DMS53 treated with DMSO at 0.1 percent for 48 hours (cell line): ENCODE data around the gene SULT1A3.
A peak's percentile ranks its signal among the peaks of the same experiment; 100 is the strongest.
"Not testable (repeated sequence)": the region's sequence is repeated elsewhere in the genome, so short reads cannot be mapped to it uniquely, and the experiment has no call there.

Experiments
- DNase-seq: peaks from one replicate; lab custom pipeline; 2025; ENCODE audit not compliant: unreplicated experiment; lab: John Stamatoyannopoulos, UW

SULT1A3 gene

DNA sequence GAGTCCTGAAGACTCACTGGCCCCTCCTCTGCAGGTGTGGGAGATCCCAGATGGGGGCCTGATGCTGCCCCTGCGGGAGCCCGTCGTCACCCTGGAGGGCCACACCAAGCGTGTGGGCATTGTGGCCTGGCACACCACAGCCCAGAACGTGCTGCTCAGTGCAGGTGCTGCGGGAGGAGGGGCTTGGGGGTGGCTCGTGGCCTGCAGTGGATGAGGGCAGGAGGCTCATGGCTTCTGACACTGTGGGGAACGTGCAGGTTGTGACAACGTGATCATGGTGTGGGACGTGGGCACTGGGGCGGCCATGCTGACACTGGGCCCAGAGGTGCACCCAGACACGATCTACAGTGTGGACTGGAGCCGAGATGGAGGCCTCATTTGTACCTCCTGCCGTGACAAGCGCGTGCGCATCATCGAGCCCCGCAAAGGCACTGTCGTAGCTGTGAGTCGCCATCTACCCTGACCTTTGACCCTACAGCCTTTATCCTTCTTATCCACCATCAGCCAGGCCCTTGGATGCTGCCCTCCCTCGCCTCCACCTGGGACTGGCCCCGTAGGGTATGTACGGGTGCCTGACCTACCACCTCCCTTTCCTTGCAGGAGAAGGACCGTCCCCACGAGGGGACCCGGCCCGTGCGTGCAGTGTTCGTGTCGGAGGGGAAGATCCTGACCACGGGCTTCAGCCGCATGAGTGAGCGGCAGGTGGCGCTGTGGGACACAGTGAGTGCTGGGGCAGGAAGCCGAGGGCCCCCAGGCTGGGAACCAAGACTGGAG lies 12.1 kb upstream of the SULT1A3 start:
- peak; percentile 4 for DNase-seq

DNA sequence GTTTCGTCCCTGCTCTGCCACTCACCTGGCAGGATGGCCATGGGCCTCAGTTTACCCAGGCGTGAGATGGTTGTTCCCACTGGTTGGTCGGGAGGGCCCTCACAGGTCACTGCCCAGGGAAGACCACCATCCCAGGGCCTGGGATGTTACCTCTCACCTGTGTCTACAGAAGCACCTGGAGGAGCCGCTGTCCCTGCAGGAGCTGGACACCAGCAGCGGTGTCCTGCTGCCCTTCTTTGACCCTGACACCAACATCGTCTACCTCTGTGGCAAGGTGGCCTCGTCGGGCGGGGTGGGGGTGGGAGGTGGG lies 11.5 kb upstream of the SULT1A3 start:
- DNase-seq, result no peak

DNA sequence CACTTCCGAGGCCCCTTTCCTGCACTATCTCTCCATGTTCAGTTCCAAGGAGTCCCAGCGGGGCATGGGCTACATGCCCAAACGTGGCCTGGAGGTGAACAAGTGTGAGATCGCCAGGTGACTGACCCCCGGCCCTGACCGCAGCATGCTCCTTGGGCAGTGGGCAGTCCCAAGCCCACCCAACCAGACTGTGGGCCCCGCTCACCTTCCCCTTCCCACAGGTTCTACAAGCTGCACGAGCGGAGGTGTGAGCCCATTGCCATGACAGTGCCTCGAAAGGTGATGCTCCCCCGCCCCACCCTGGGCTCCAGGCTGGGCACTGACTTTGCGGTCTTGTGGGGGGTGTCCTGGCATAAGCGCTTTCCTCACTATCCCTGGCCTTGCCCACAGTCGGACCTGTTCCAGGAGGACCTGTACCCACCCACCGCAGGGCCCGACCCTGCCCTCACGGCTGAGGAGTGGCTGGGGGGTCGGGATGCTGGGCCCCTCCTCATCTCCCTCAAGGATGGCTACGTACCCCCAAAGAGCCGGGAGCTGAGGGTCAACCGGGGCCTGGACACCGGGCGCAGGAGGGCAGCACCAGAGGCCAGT lies 11.0 kb upstream of the SULT1A3 start:
- DNase-seq, result no peak

DNA sequence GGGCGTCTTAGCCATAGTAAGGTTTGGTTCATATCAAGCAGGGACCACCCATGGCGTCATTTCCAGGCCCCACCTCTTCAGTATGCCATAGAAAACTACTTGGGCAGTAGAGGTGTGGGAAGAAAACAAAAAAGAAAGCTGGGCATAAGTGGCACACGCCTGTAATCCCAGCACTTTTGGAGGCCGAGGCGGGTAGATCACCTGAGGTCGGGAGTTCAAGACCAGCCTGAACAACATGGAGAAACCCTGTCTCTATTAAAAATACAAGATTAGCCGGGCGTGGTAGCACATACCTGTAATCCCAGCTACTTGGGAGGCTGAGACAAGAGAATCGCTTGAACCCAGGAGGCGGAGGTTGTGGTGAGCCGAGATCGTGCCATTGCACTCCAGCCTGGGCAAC lies 7.9 kb upstream of the SULT1A3 start:
- DNase-seq, result not testable (repeated sequence)

DNA sequence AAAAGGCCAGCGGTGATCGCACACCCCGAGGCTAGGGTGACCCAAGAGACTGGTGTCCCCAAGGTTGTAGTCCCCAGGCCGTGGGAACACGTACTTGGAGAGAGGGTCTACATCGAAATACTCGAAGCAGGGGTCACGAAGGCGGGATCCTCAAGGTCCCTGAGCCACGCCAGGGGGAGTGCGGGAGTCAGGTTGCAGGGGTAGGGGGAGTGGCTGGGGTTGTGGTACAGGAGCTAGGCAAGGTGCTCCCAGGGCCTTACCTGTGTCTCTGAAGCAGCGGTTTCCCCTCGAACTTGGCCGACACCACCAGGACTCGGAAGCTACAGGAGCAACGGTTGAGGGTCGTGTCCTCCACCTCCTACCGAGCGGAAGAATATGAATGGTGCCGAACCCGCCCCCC lies 6.0 kb upstream of the SULT1A3 start:
- DNase-seq, result not testable (repeated sequence)

DNA sequence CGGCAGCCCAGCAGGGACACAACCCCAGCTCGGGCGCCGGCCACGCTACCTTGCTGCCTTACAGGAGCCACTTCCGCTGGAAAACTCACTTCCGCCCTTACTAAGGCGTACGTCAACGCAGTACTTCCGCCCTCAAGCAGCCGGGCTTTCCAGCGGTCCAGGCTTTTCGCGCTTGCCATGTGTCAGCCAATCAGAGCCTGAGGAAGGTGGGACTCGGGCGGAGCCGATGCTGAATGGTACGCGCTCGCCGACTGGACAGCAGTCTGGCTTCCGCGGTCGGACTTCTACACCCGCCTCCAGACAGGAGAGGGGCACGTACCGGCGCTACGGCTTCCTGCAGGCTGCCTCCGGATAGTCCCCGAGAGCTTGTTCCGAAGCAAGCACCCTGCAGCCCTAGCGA lies 5.4 kb upstream of the SULT1A3 start, which contains the start of the genes BOLA2B and SLX1A:
Gene BOLA2B (minus strand): TSS at position 52 of the 400 bp plus-strand sequence. CDS start 71 bp downstream, outside the sequence.
Gene SLX1A (plus strand): TSS at position 261 of the 400 bp plus-strand sequence. CDS start 210 bp downstream, outside the sequence.
- DNase-seq, result not testable (repeated sequence)

DNA sequence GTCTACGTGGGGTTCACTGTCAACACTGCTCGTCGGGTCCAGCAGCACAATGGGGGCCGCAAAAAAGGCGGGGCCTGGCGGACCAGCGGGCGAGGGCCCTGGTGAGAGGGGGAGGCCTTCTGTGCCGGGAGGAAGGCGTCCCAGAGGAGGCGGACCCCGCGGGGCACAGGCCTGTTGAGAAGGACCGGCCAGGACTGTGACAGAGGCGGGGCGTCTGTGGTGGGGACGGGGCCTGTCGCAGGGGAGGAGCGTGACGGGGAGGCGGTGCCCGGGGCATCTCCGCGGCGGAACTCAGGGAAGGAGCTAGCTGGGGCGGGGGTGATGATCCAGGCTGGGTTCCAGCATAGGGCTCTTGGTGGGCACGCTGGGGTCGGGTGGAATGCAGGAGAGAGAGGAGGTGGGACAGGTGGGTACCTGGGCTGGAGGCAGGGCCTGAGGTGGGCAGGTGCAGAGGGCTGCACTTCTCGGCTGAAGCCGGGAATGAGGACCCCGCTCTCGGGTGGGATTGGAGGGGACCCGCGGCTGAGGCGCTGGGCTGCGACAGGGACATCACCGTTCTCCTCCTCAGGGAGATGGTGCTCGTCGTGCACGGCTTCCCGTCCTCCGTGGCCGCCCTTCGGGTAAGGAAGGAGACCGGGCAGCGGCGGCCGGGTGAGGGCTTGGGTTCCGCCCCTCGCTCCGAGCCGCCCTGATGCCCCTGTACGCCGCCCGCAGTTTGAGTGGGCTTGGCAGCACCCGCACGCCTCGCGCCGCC lies 4.7 kb upstream of the SULT1A3 start:
- not testable (repeated sequence) for DNase-seq

DNA sequence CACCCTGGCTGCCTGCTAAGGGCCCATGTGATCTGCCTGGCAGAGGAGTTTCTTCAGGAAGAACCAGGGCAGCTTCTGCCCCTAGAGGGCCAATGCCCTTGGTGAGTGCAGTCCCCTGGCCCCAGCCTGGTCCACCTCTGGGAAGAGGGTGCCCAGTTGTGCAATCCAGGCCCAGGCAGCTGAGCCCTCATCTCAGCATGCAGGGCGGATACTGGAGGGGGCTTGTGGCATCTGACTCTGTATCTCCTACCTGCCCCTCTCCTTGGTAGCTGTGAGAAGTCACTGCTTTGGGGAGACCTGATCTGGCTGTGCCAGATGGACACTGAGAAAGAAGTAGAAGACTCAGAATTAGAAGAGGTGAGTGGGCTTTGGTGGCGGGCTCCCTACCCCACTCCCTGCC lies 2.1 kb upstream of the SULT1A3 start:
- not testable (repeated sequence) for DNase-seq

DNA sequence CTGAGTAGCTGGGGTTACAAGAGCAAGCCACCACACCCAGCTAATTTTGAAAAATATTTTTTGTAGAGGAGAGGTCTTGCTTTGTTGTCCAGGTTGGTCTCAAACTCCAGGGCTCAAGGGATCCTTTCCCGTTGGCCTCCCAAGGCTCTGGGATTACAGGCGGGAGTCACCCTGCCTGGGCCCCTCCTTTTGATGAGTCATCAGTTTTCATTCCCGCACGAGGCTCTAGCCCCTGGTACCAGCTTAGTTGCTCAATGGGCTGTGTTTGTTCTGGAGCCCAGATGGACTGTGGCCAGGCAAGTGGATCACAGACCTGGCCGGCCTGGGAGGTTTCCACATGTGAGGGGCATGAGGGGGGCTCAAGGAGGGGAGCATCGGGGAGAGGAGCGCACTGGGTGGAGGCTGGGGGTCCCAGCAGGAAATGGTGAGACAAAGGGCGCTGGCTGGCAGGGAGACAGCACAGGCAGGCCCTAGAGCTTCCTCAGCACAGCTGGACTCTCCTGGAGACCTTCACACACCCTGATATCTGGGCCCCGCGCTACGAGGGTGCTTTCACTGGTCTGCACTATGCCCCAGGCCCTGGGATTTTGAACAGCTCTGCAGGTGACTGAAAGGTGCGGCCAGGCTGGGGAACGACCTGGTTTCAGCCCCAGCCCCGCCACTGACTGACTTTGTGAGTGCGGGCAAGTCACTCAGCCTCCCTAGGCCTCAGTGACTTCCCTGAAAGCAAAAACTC lies 721 bp downstream of the SULT1A3 start:
- not testable (repeated sequence) for DNase-seq

DNA sequence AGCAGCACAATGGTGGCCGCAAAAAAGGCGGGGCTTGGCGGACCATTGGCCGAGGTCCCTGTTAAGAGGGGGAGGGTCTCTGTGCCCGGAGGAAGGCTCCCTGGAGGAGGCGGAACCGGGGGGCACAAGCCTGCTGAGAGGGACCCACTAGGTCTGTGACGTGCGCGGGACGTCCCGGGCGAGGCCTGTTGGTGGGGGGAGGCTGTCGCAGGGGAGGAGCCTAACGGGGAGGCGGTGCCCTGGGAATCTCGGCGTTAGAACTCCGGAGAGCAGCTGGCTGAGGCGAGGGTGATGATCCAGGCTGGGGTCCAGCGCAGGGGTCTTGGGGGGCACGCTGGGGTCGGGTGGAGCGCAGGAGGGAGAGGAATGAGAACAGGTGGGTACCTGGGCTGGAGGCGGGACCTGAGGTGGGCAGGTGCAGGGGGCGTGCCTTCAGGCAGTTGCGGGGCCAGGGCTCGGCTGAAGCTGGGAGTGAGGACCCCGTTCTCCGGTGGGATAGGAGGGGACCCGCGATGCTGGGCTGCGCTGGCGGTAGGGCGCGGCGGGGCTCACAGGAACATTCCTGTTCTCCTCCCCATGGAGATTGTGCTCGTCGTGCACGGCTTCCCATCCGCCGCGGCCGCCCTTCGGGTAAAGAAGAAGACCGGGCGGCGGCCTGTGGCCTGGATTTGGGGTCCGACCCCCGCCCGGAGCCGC lies 6.6 kb downstream of the SULT1A3 start:
- DNase-seq, result not testable (repeated sequence)

DNA sequence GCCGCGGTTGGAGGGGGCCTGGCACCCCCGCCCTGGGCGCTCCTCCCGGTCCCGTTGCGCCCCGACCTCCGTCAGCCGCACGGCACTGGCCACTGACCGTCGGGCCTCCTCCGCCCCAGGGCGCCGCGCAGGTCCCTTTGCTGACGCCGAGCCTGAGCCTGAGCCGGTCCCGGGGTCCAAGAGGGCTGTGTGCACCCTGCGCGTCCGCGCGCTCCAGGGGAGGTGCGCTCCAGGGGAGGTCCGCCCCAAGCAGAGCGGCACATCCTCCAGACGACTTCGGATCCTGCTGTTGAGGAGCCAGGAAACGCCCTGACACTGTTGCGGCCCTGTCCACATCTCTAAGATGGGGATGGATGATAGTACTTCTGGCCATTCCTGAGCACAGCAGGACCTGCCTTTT lies 7.2 kb downstream of the SULT1A3 start:
- not testable (repeated sequence) for DNase-seq

DNA sequence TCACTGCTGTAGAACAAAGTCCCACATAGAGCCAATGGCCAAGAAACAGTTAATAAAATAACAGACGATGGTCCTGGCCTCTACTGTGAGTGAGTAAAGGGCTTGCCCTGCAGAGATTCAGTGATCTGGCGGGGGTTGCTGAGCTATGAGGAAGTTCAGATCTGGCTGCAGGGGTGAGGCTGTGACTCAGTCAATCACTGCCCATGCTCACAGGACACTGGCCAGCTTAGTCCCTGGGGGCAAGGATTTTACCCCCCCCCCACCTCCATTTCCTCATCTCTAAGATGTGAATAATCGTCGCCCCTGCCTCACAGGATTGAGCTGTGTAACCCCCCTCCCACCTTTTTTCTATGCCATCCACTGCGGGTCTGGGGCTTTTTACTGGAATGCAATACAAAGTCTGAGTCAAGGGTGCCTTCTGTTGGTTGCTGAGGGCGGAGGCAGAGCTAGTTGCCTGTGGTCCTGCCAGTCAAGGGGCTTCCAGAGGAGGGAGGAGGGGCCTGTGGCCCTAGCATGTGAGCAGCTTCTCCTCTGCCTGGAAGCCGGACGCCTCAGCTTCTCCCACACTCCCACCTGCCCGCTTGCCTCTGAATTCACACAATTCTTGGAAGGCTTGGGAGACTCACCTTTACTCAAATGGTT lies 8.1 kb downstream of the SULT1A3 start:
- not testable (repeated sequence) for DNase-seq

DNA sequence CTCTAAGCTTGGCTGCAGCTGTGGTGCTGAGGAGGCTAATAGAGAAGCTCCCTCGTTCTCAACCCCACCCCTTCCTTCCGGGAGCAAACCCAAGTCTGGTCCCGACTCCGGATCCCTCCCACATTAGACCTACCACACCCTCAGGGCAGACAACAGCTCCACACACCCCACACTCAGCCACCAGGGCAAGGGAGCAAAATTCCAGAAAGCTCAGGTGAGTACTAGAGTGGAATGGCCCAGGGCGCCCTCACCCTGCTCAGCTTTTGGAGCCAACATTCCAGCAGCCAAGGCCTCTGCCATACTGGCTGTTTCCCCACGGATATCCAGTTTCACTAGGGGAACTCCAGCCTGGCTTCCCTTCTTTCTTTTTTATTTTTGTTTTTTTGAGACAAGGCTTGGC lies 10.0 kb downstream of the SULT1A3 start:
- DNase-seq, result not testable (repeated sequence)

DNA sequence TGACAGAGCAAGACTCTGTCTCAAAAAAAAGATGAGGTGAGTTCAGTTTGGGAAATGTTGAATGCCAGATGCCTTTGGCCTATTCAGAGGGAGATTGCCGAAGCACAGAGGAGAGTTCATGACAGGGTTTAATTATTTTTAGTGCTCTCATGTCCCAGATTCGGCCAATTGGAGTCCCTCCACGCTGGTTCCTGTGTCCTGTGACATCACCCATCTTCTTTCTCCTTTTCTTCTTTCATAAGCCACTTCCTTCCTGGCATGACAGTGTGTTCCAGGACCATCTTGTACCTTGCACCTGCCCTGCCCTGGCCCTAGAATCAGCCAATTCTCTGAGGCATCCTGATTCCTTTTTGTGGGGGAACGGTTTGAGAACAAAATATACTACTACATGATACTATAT lies 12.4 kb downstream of the SULT1A3 start:
- DNase-seq, result not testable (repeated sequence)

DNA sequence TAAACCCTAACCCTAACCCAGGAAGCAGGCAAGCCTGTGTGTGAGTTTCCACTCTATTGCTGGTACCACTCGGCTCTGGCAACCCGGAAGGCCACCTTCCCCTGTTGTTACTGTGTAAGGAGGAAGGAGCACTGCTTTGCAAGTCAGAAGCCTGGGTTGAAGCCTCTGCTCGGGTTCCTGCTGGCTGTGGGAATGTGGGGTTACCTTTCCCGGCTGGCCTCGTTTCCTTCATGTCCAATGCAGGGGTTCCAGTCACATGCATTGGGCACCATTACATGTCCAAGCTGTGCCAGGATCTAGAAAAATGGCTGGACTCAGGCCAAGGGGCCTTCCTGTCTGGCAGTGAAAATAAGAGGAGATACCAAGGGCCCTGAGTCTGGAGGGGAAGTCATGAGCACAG lies 18.0 kb downstream of the SULT1A3 start:
- not testable (repeated sequence) for DNase-seq

DNA sequence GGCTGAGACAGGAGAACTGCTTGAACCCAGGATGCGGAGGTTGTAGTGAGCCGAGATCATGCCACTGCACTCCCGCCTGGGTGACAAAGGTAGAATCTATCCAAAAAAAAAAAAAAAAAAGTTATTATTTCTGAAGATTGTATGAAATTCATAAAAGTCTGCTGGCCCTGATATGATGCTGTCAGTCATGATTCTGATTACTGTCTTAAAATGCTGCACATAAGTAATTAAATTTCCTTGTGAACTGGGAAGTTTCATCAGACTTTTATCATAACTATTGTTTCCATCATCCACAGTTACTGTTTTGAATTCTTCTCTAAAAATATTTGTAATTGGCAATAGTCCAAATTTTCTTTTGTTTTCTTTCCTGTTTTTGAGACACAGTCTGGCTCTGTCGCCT lies 49.3 kb downstream of the SULT1A3 start, which contains the start of gene NPIPB13:
Gene NPIPB13 (minus strand): TSS at position 101 of the 400 bp plus-strand sequence. CDS start 2,906 bp downstream, outside the sequence.
- DNase-seq, result not testable (repeated sequence)
